Measurements from ENCODE around the gene CYTH4. TPM values are rescaled to one million over a fixed set of nuclear protein-coding genes. Genes with fewer than 3 reads are reported as not detected.
A peak's percentile ranks its signal among the peaks of the same experiment; 100 is the strongest.

CYTH4 gene
- total and polyA plus RNA-seq, 10 of the 15 experiments (the other 5 are each of a cell fraction or from before 2014, with no cell fraction given) = 1.5 to 27.3 (median 16.9) TPM

DNA sequence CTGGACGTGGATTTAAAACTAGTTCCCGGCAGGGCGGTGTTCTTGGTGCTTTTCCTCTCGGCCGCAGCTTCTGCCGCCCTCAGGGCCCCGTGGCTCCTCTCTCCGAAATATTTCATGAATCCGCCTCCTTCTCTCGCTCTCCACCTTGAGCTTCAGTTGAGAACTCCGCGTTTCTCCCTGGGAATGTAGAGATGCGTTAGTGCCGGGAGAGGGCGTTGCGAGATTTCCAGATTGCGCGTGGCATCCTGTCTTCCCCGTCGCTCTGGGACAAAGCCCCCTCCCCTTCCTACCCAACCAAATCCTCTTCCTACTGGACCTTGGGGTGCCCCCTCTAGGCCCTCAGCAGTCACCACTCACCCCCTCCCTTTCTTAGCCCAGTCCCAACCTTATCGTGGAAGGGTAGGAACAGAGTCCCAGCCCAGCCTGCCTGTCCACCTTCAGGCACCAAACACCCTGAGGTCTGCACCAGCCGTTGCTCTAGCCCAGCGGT lies 22.7 kb upstream of the CYTH4 start (continued):
- TF ChIP-seq CHD2 (IDR thresholded peaks at IDR 0.05; ENCODE audit: borderline replicate concordance, low read depth, low read length) (0 out of 2 replicates have a peak, but pooled peaks have one; percentile 26), GABPA (IDR thresholded peaks at IDR 0.05; ENCODE audit: low read depth) (no peak), STAT3 (IDR thresholded peaks at IDR 0.05; ENCODE audit: low read depth, low read length) (no peak), RAD51 (IDR thresholded peaks at IDR 0.05) (no peak), RAD21 (IDR thresholded peaks at IDR 0.05; ENCODE audit: insufficient read depth, low read depth, low read length) (no peak), MTA2 (IDR thresholded peaks at IDR 0.05; ENCODE audit: low read depth) (peak; percentile 47), LARP7 (IDR thresholded peaks at IDR 0.05) (no peak), ZNF24 (IDR thresholded peaks at IDR 0.05) (no peak), SMC3 (IDR thresholded peaks at IDR 0.05; ENCODE audit: borderline replicate concordance, low read length) (peak; percentile 51; the same call in 1 of the 2 replicates), SMARCA5 (IDR thresholded peaks at IDR 0.05) (peak; percentile 63; the same call in 1 of the 2 replicates), HCFC1 (IDR thresholded peaks at IDR 0.05; ENCODE audit: low read length) (no peak), MYB (IDR thresholded peaks at IDR 0.05; ENCODE audit: borderline replicate concordance, low read depth, low read length) (no peak), IKZF2 (IDR thresholded peaks at IDR 0.05) (peak; percentile 53 to 62; a peak in 3 of 4 replicates), NR2F1 (conservative IDR thresholded peaks at IDR 0.05) (no peak)
- TF ChIP-seq, protein P1, sequence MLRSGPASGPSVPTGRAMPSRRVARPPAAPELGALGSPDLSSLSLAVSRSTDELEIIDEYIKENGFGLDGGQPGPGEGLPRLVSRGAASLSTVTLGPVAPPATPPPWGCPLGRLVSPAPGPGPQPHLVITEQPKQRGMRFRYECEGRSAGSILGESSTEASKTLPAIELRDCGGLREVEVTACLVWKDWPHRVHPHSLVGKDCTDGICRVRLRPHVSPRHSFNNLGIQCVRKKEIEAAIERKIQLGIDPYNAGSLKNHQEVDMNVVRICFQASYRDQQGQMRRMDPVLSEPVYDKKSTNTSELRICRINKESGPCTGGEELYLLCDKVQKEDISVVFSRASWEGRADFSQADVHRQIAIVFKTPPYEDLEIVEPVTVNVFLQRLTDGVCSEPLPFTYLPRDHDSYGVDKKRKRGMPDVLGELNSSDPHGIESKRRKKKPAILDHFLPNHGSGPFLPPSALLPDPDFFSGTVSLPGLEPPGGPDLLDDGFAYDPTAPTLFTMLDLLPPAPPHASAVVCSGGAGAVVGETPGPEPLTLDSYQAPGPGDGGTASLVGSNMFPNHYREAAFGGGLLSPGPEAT (IDR thresholded peaks at IDR 0.05; ENCODE audit: low read depth) = no peak
- TF ChIP-seq, protein P2, sequence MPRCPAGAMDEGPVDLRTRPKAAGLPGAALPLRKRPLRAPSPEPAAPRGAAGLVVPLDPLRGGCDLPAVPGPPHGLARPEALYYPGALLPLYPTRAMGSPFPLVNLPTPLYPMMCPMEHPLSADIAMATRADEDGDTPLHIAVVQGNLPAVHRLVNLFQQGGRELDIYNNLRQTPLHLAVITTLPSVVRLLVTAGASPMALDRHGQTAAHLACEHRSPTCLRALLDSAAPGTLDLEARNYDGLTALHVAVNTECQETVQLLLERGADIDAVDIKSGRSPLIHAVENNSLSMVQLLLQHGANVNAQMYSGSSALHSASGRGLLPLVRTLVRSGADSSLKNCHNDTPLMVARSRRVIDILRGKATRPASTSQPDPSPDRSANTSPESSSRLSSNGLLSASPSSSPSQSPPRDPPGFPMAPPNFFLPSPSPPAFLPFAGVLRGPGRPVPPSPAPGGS (IDR thresholded peaks at IDR 0.05; ENCODE audit: borderline replicate concordance, insufficient read depth, low read depth, low read length, poor library complexity, severe bottlenecking) = no peak
- TF ChIP-seq, protein P3, sequence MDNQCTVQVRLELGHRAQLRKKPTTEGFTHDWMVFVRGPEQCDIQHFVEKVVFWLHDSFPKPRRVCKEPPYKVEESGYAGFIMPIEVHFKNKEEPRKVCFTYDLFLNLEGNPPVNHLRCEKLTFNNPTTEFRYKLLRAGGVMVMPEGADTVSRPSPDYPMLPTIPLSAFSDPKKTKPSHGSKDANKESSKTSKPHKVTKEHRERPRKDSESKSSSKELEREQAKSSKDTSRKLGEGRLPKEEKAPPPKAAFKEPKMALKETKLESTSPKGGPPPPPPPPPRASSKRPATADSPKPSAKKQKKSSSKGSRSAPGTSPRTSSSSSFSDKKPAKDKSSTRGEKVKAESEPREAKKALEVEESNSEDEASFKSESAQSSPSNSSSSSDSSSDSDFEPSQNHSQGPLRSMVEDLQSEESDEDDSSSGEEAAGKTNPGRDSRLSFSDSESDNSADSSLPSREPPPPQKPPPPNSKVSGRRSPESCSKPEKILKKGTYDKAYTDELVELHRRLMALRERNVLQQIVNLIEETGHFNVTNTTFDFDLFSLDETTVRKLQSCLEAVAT (IDR thresholded peaks at IDR 0.05) = 0 out of 2 replicates have a peak, but pooled peaks have one; percentile 14

All from GM12878 (cell line).